Measurements from ENCODE around the gene TEX36.
A peak's percentile ranks its signal among the peaks of the same experiment; 100 is the strongest.
"Not testable (repeated sequence)": the region's sequence is repeated elsewhere in the genome, so short reads cannot be mapped to it uniquely, and the experiment has no call there.

The TEX36 gene

GRCh38 chr10:125631806-125632205 lies 51.2 kb downstream of the TEX36 start:
- DNase-seq (ENCODE audit: low spot score), result no peak

GRCh38 chr10:125629758-125630376 lies 53.1 kb downstream of the TEX36 start:
- DNase-seq (ENCODE audit: low spot score), result peak; percentile 59

- DNase-seq (ENCODE audit: low spot score), result no peak
These were observed 54.6 kb downstream of the TEX36 start for GRCh38 chr10:125628104-125629049.

GRCh38 chr10:125627646-125628045 lies 55.3 kb downstream of the TEX36 start:
- no peak for DNase-seq (ENCODE audit: low spot score)

GRCh38 chr10:125626671-125627070 lies 56.3 kb downstream of the TEX36 start:
- no peak for DNase-seq (ENCODE audit: low spot score)

- DNase-seq (ENCODE audit: low spot score), result no peak
These were observed 57.4 kb downstream of the TEX36 start for GRCh38 chr10:125625586-125625985.

- DNase-seq (ENCODE audit: low spot score), result no peak
These were observed 58.2 kb downstream of the TEX36 start for GRCh38 chr10:125624800-125625199.

- no peak for DNase-seq (ENCODE audit: low spot score)
These were observed 61.9 kb downstream of the TEX36 start for GRCh38 chr10:125621052-125621451.

- no peak for DNase-seq (ENCODE audit: low spot score)
These were observed 62.6 kb downstream of the TEX36 start for GRCh38 chr10:125620401-125620800.

- not testable (repeated sequence) for DNase-seq (ENCODE audit: low spot score)
These were observed 69.9 kb downstream of the TEX36 start for GRCh38 chr10:125613062-125613461.

- no peak for DNase-seq (ENCODE audit: low spot score)
These were observed 71.2 kb downstream of the TEX36 start for GRCh38 chr10:125611756-125612155.

- no peak for DNase-seq (ENCODE audit: low spot score)
These were observed 71.7 kb downstream of the TEX36 start for GRCh38 chr10:125611216-125611615.

- no peak for DNase-seq (ENCODE audit: low spot score)
These were observed 73.1 kb downstream of the TEX36 start for GRCh38 chr10:125609859-125610258.

GRCh38 chr10:125608474-125608873 lies 74.5 kb downstream of the TEX36 start:
- DNase-seq (ENCODE audit: low spot score), result no peak

GRCh38 chr10:125607689-125608290 lies 75.2 kb downstream of the TEX36 start:
- DNase-seq (ENCODE audit: low spot score), result peak; percentile 77

GRCh38 chr10:125606414-125607010 lies 76.5 kb downstream of the TEX36 start:
- DNase-seq (ENCODE audit: low spot score), result no peak
